HG02938 (cell line): Measurements from ENCODE around the gene CCDC174.
"Not testable (repeated sequence)": the region's sequence is repeated elsewhere in the genome, so short reads cannot be mapped to it uniquely, and the experiment has no call there.

Source experiments
- ATAC-seq: cut with Tn5 transposase; IDR thresholded peaks from one replicate; pipeline ENCODE4 v1.9.1; 2021; ENCODE audit warnings: mild to moderate bottlenecking, moderate library complexity; ENCODE audit not compliant: unreplicated experiment

CCDC174 gene

GRCh38 chr3:14649466-14649865 lies 2.1 kb upstream of the CCDC174 start:
- ATAC-seq: no peak

- ATAC-seq: no peak
These were observed 1.4 kb upstream of the CCDC174 start for GRCh38 chr3:14650193-14650592.

- ATAC-seq: not testable (repeated sequence)
These were observed 872 bp downstream of the CCDC174 start for GRCh38 chr3:14652360-14652907.

DNA sequence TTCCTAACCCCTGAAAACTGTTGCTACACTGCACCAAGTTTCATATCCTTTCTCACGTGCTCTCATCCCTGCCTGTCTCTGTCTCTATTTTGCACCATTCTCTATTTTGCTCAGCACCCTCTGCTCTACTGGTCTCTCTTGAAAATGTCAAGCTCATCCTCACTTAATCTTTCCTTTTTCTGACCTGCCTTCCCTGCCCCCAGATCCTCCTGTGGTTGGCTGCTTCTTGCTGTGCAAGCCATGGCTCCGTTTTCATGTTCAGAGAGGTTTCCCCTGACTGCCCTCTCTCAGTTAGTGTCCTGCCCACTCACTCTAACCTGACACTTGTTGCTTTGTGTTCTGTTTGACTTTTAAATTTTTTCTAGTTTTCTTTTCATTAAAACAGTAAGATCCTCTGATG lies 6.0 kb downstream of the CCDC174 start:
- ATAC-seq: no peak

DNA sequence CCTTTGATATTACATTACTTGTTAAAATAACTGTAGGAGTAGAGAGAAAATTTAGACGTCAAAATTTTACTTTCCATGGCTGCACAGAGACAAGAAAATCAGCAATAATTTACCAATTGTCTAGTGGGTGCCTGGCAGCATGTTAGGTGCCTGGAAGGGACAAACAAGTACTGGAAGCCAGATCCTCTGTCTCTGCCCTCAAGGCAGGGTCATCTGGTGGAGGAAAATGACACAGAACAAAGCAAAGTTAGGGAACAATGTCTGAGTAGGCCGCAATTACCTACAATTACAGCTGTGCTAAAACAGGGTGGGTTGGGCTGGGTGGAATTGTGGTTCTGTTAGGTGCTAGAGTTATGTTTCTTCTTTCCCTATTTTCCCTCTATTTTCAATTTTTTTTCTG lies 7.4 kb downstream of the CCDC174 start:
- no peak for ATAC-seq

GRCh38 chr3:14660942-14661341 lies 9.4 kb downstream of the CCDC174 start:
- ATAC-seq: no peak

GRCh38 chr3:14663396-14664135 lies 12.0 kb downstream of the CCDC174 start:
- no peak for ATAC-seq

GRCh38 chr3:14664170-14664569 lies 12.6 kb downstream of the CCDC174 start:
- ATAC-seq: no peak

- ATAC-seq: no peak
These were observed 21.0 kb downstream of the CCDC174 start for GRCh38 chr3:14672588-14672987.

- ATAC-seq: no peak
These were observed 23.3 kb downstream of the CCDC174 start, which contains the start of gene C3orf20 for GRCh38 chr3:14674841-14675240. C3orf20 (plus strand) TSS chr3:14675141; CDS start chr3:14682714, 7,573 bp downstream.

DNA sequence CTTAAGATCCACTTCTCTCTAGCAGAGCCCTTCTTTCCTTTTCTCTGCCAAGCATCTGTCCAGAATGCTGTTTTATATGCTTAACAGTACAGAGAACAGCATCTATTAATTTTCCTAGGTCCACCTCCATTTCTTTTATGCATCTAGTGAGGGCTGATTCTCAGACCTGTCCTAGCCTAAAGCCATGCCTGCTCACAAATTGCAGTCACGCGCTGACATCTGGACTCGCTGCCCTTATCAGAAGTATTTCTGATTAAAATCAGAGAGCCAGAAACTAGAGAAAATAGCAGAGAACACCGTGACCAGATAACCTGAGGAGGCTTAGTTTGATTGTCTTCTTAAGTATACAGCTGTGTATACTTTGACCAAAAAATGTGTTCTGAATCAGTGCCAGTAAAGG lies 25.3 kb downstream of the CCDC174 start:
- no peak for ATAC-seq

DNA sequence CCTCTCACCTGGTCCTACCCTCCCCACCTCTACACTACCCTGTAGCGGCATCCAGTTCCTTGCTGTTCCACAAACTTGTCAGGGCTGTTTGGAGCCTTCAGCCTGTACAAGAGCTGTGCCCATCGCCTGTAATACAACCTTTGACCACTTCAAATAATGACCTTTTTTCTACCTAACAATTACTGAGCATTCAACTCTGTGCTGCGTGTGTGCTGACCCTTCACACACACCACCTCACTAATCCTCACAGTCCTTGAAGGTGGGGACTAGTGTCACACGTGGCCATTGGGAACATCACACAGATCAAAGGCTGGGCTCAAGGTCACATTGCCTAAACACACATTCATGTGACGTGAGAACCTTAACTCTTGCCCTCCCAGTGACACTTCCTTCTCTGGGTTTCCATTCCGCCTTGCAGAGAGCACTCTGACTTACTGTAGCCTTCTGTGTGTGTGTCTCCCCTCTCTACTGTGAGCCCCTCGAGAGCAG lies 26.5 kb downstream of the CCDC174 start:
- ATAC-seq: no peak

- ATAC-seq: no peak
These were observed 28.6 kb downstream of the CCDC174 start for GRCh38 chr3:14680115-14680514.

DNA sequence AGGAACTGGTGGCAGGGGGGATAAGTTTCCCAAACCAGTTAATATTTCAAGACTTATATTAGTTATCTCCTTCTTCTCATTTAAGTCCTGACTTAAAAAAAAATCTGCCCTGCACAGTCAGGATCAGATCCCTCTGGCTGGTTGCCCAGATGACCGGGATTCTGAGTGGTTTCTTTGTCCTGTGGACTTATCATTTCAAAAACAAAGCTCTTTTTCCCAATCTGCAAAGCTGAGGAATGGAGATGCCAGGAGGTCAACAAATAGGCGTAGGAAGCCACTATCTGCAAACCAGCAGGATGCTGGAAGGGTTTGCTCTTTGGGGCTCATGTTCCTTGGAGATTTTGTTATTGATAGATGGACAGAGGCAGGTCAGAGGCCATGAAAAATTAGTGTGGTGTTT lies 29.2 kb downstream of the CCDC174 start:
- no peak for ATAC-seq

DNA sequence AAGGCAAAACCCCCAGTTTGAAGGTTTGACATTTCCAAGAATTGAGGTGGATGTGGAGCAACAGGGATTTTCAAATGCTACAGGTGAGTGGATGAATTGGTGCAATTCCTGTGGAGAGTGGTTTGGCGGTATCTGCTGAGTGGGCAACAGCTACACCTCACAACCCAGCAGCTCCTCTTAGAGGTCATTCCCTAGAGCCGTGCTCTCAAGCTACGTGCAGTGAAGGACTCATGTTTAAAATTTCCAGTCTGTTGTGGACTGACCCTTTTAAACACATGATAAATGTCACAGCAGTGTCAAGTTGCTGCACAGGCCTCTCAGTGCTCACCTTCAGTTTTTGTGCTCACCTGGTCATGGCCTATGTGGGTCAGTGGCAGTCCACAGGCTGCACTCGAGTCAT lies 32.9 kb downstream of the CCDC174 start:
- ATAC-seq: no peak

- ATAC-seq: no peak
These were observed 33.6 kb downstream of the CCDC174 start for GRCh38 chr3:14685179-14685578.

DNA sequence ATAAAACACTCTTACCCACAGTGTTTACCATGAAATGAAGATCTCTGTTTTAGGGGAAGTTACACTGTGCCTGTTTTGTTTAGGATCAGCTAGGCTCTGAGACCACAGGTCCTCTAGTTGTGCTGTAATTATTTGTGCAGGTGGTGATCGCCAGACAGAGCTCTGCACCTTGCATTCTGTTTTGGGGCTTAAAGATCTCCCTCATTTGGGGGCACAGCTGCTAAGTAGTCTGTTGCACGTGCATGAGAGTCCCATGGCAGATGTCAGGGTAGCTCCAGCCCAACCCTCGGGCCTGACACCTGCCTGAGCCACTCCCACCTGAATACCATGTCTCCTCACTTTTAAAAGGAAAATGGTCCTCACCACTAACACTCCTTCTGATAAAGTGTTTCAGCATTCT lies 35.8 kb downstream of the CCDC174 start:
- ATAC-seq: no peak

DNA sequence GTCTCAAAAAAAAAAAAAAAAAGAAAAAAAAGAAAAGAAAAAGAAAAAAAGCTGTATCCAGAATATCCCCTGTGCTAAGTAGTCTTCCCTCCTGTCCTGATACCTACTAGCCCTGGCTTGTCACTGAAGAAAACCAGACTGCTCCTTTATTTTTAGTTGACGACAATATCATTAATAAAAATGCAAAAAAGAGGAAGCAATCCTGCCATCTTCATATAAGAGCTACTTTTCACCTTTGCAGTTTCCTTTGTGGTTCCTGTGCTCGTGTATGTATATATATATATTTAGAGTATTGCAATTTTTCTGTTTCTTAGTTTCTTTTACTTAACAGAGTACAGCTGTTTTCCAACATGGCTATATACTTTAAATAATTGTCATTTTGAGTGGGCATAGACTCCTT lies 37.0 kb downstream of the CCDC174 start:
- no peak for ATAC-seq

- no peak for ATAC-seq
These were observed 37.9 kb downstream of the CCDC174 start for GRCh38 chr3:14689247-14689980.

GRCh38 chr3:14691239-14691638 lies 39.7 kb downstream of the CCDC174 start:
- ATAC-seq: peak; percentile 53

GRCh38 chr3:14691719-14692118 lies 40.2 kb downstream of the CCDC174 start:
- ATAC-seq: no peak
